GM23248 (cell line): ENCODE measurements around the gene CNR2. TPM values are rescaled to one million over a fixed set of nuclear protein-coding genes. Genes with fewer than 3 reads are reported as not detected.

Source experiments
- DNase-seq: peaks from one replicate; pipeline ENCODE4 v3.0.0-alpha.2; 2015
- H2AFZ ChIP-seq: fragments of 200-600 bp; sonication (generic); 2 replicates; pipeline ENCODE4 v1.6.1; 2016; ENCODE audit warnings: antibody characterized with exemption
- H3F3A ChIP-seq: fragments of 200-600 bp; sonication (generic); 2 replicates; pipeline ENCODE4 v1.6.1; 2016; ENCODE audit warnings: mild to moderate bottlenecking, antibody characterized with exemption, mixed run types; ENCODE audit not compliant: insufficient read depth
- H3K27ac ChIP-seq: fragments of 200-600 bp; sonication (generic); 2 replicates; pipeline ENCODE4 v1.5.1; 2016; ENCODE audit warnings: mild to moderate bottlenecking
- H3K27me3 ChIP-seq: fragments of 200-600 bp; sonication (generic); replicated peaks from 2 replicates; pipeline ENCODE4 v1.6.1; 2016; ENCODE audit warnings: mild to moderate bottlenecking; ENCODE audit not compliant: insufficient read depth
- H3K36me3 ChIP-seq: fragments of 200-600 bp; sonication (generic); 2 replicates; pipeline ENCODE4 v1.6.1; 2016; ENCODE audit warnings: low read depth, mild to moderate bottlenecking
- H3K4me1 ChIP-seq: fragments of 200-600 bp; sonication (generic); 2 replicates; pipeline ENCODE4 v1.6.1; 2016; ENCODE audit warnings: mild to moderate bottlenecking; ENCODE audit not compliant: insufficient read depth
- H3K4me2 ChIP-seq: fragments of 200-600 bp; sonication (generic); one replicate; pipeline ENCODE4 v1.6.1; 2016; ENCODE audit warnings: mild to moderate bottlenecking; ENCODE audit not compliant: unreplicated experiment
- H3K4me3 ChIP-seq: fragments of 200-600 bp; sonication (generic); 2 replicates; pipeline ENCODE4 v1.5.1; 2016; ENCODE audit warnings: mild to moderate bottlenecking
- H3K79me2 ChIP-seq: fragments of 200-600 bp; sonication (generic); 2 replicates; pipeline ENCODE4 v1.6.1; 2016; ENCODE audit warnings: mild to moderate bottlenecking; ENCODE audit not compliant: insufficient read depth
- H3K9ac ChIP-seq: fragments of 200-600 bp; sonication (generic); 2 replicates; pipeline ENCODE4 v1.6.1; 2016; ENCODE audit warnings: mild to moderate bottlenecking
- H3K9me2 ChIP-seq: fragments of 200-600 bp; sonication (generic); 2 replicates; pipeline ENCODE4 v1.6.1; 2016; ENCODE audit warnings: mixed run types, mild to moderate bottlenecking, moderate library complexity; ENCODE audit not compliant: insufficient read depth
- H3K9me3 ChIP-seq: fragments of 200-600 bp; sonication (generic); one replicate; pipeline ENCODE4 v1.6.1; 2017; ENCODE audit warnings: low read depth
- H4K20me1 ChIP-seq: fragments of 200-600 bp; sonication (generic); 2 replicates; pipeline ENCODE4 v1.6.0; 2016; ENCODE audit not compliant: insufficient read depth
- EZH2 ChIP-seq: fragments of 200-600 bp; sonication (generic); IDR thresholded peaks from 2 replicates; pipeline ENCODE4 v1.6.1; 2018; ENCODE audit warnings: antibody characterized with exemption, mild to moderate bottlenecking; ENCODE audit not compliant: insufficient read depth, poor library complexity, severe bottlenecking
- EZH2phosphoT487 ChIP-seq: fragments of 200-600 bp; sonication (generic); IDR thresholded peaks from 2 replicates; pipeline ENCODE4 v1.6.1; 2018; ENCODE audit warnings: antibody characterized with exemption, moderate library complexity, mild to moderate bottlenecking, low read depth; ENCODE audit not compliant: insufficient read depth
- WGBS, 2 experiments: methylation state at CpG; one replicate each; pipeline ENCODE4 v1.1.6; 2015 to 2017; ENCODE audit warnings: low lambda C conversion rate in 2 of 2, low coverage in 1 of 2; ENCODE audit errors: missing lambda C conversion rate in 2 of 2; 5-methylcytosine and 5-hydroxymethylcytosine counted together
- in situ Hi-C: fragments of 300-500 bp; cut with MboI; formaldehyde crosslinking; loops from 2 replicates; pipeline ENCODE4 v1.15.0; 2020
- microRNA counts: library from miRNA; unstranded; fragments of <30 nt; microRNA quantifications from one replicate; lab custom pipeline; 2016
- microRNA-seq: library from miRNA; unstranded; fragments of <30 nt; microRNA quantifications from one replicate; pipeline ENCODE4, GENCODE V29; 2016; ENCODE audit warnings: borderline number of aligned reads
- polyA plus RNA-seq: library from polyadenylated mRNA; unstranded; fragments of >200 nt; fragmentation: Nextera tagmentation; extraction: Ambion mirVana; gene quantifications from 2 replicates; pipeline ENCODE4 v1.2.1, GENCODE V29; 2016
- small RNA-seq: library from RNA; depleted of rRNA; stranded (forward); fragments of <200 nt; gene quantifications from one replicate; pipeline ENCODE3, GENCODE V24; 2014; ENCODE audit warnings: low read depth, low replicate concordance
- total RNA-seq: library from RNA; depleted of rRNA; stranded (reverse); fragments of >200 nt; shearing (Covaris generic); gene quantifications from 2 replicates; pipeline ENCODE4 v1.2.3, GENCODE V29; 2014; rRNA removed

The CNR2 gene
- total and polyA plus RNA-seq, 2 experiments from 2014 or later: not detected

GRCh38 chr1:23824711-23825075 lies 88.5 kb downstream of the CNR2 start:
- in situ Hi-C loops: no loop called here

GRCh38 chr1:23823767-23824166 lies 89.4 kb downstream of the CNR2 start:
- in situ Hi-C loops: no loop called here
- H3K9me3 ChIP-seq: no peaks in the 10 kb centered on the region
- H4K20me1 ChIP-seq: no peaks in the 10 kb centered on the region
- peaks cover 6% of the 10 kb centered on the region; the same call in 1 of the 2 replicates for H3K4me1 ChIP-seq
- no peak for TF ChIP-seq EZH2phosphoT487
- TF ChIP-seq EZH2: no peak
- H3K9me2 ChIP-seq: no peaks in the 10 kb centered on the region
- no peaks in the 10 kb centered on the region for H3K36me3 ChIP-seq
- H3F3A ChIP-seq: no peaks in the 10 kb centered on the region
- peak overlapping the region; percentile 90 for H3K4me2 ChIP-seq
- WGBS, 2 experiments: 69 to 76% methylated on average over 7 of the region's 7 CpGs
- DNase-seq: no peak
- H3K27ac ChIP-seq: no peak overlapping the region
- H3K4me3 ChIP-seq: peak overlapping the region; percentile 93
- H3K27me3 ChIP-seq: no peaks in the 10 kb centered on the region
- H3K79me2 ChIP-seq: peaks cover 26% of the 10 kb centered on the region
- H2AFZ ChIP-seq: no peak overlapping the region
- peak overlapping the region; percentile 98; the same call in 1 of the 2 replicates for H3K9ac ChIP-seq

More at GRCh38 chr1:23824711-23825075, 88.5 kb downstream of the CNR2 start:
- TF ChIP-seq EZH2phosphoT487 (no peak), EZH2 (no peak)
- no peaks in the 10 kb centered on the region for H3K36me3 ChIP-seq
- peak overlapping the region; percentile 81 for H3K27ac ChIP-seq
- H3K27me3 ChIP-seq: no peaks in the 10 kb centered on the region
- no peaks in the 10 kb centered on the region for H3K9me2 ChIP-seq
- 1 to 3% methylated on average over 8 of the region's 8 CpGs for WGBS, 2 experiments
- peak overlapping the region; percentile 90 for H2AFZ ChIP-seq
- no peaks in the 10 kb centered on the region for H3K9me3 ChIP-seq
- H3K9ac ChIP-seq: peak overlapping the region; percentile 98
- H3K4me1 ChIP-seq: peaks cover 6% of the 10 kb centered on the region; the same call in 1 of the 2 replicates
- peak; percentile 39 for DNase-seq
- no peaks in the 10 kb centered on the region for H4K20me1 ChIP-seq
- H3K79me2 ChIP-seq: peaks cover 26% of the 10 kb centered on the region
- H3K4me2 ChIP-seq: peak overlapping the region; percentile 90
- no peaks in the 10 kb centered on the region for H3F3A ChIP-seq
- peak overlapping the region; percentile 93 for H3K4me3 ChIP-seq

MicroRNA genes within 50 kb of the gene (microRNA counts, 767-probe panel; counts per million panel counts)
- microRNA hsa-miR-378f (lab: Ali Mortazavi, UCI): 447 counts per million, percentile 86 among the panel's probes with 10 or more counts

Small RNAs within 50 kb of the gene (microRNA-seq; reads per million reads assigned to microRNA genes)
- not detected for gene MIR378F

Small RNAs within 50 kb of the gene (small RNA-seq; reads per million reads assigned to genes)
- not detected for gene MIR378F

Other genes starting within 250 kb of the CNR2 start
- 422 and 555 TPM in 2 replicates for gene RPL11, start 221.6 kb downstream of the CNR2 start, total RNA-seq
- gene RPL11, start 221.6 kb downstream of the CNR2 start, polyA plus RNA-seq: 444 and 449 TPM in 2 replicates
- 44.3 and 49.6 TPM in 2 replicates for gene ELOA, start 169.9 kb downstream of the CNR2 start, total RNA-seq
- gene ELOA, start 169.9 kb downstream of the CNR2 start, polyA plus RNA-seq: 46.4 and 50.1 TPM in 2 replicates
- gene PITHD1, start 134.9 kb downstream of the CNR2 start, total RNA-seq: 51.0 and 63.0 TPM in 2 replicates
- gene PITHD1, start 134.9 kb downstream of the CNR2 start, polyA plus RNA-seq: 38.4 and 39.4 TPM in 2 replicates
- gene LYPLA2, start 122.2 kb downstream of the CNR2 start, total RNA-seq: 48.1 and 58.4 TPM in 2 replicates
- gene LYPLA2, start 122.2 kb downstream of the CNR2 start, polyA plus RNA-seq: 46.3 and 48.2 TPM in 2 replicates
- 16.2 and 20.9 TPM in 2 replicates for gene GALE, start 112.6 kb downstream of the CNR2 start, total RNA-seq
- gene GALE, start 112.6 kb downstream of the CNR2 start, polyA plus RNA-seq: 20.5 and 23.5 TPM in 2 replicates
- 48.1 and 50.8 TPM in 2 replicates for gene HMGCL, start 87.9 kb downstream of the CNR2 start, total RNA-seq
- 46.9 and 49.3 TPM in 2 replicates for gene HMGCL, start 87.9 kb downstream of the CNR2 start, polyA plus RNA-seq
- gene FUCA1, start 45.1 kb downstream of the CNR2 start, total RNA-seq: 11.5 and 15.4 TPM in 2 replicates
- gene FUCA1, start 45.1 kb downstream of the CNR2 start, polyA plus RNA-seq: 13.3 and 15.2 TPM in 2 replicates
- 77.3 and 77.9 TPM in 2 replicates for gene PNRC2, start 46.5 kb upstream of the CNR2 start, total RNA-seq
- 67.4 and 71.2 TPM in 2 replicates for gene PNRC2, start 46.5 kb upstream of the CNR2 start, polyA plus RNA-seq
- 81.7 and 99.4 TPM in 2 replicates for gene SRSF10, start 67.0 kb upstream of the CNR2 start, total RNA-seq
- gene SRSF10, start 67.0 kb upstream of the CNR2 start, polyA plus RNA-seq: 111 and 121 TPM in 2 replicates
- gene MYOM3, start 198.8 kb upstream of the CNR2 start, total RNA-seq: 1.0 and 1.4 TPM in 2 replicates
- 0.76 and 1.2 TPM in 2 replicates for gene MYOM3, start 198.8 kb upstream of the CNR2 start, polyA plus RNA-seq
- gene IL22RA1, start 229.8 kb upstream of the CNR2 start, total RNA-seq: not detected in 2 replicates
- gene IL22RA1, start 229.8 kb upstream of the CNR2 start, polyA plus RNA-seq: 0.21 TPM in 1 of 2 replicates, not detected in the other